AML-193 (cell line): ENCODE data around the gene MAP2K3.
"Not testable (repeated sequence)": the region's sequence is repeated elsewhere in the genome, so short reads cannot be mapped to it uniquely, and the experiment has no call there.

Experiments
- DNase-seq, 2 experiments: peaks; one replicate each; lab custom pipeline; 2025; lab: John Stamatoyannopoulos, UW

Gene MAP2K3

DNA sequence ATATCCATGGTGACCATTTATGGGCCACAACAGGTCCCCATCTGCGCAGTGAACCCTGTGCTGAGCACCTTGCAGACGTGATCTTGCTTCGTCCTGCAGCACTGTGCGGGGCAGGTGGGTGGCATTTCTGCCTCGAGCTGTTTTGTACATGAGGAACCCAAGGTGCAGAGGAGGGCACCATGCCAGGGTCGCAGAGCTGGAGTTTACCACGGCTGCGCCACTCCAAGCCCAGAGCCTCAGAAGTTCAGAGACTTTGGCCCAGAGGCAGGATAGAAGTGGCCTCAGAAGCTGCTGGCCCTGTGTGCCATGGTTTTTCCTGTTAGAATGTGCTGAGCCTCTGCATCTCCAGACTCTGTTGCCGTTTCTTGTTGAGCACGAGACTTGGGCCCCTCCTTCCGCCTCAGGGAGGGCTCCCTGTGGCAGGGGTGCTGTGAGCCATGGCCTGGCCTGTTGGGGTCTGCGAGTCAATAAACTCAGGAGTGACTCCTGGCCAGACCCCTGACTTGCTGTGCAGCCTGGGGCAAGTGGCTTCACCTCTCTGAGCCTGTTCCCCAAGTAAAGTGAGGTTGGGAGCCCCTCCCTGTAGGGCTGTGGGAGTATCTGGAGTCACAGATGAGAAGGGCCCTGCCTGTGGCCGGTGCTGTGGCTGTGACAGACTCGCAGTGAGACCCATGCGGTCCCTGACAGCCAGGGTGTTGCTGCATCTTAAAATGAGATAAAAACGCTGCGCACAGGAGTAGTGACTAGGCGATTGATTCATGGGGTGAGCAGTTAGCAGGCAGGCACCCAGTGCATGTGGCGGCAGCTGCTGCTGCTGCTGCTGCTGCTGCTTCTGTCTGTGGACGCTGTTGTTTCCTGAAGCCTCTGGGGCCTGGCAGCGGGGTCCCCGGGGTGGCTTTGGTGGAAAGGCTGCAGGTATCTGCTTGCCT lies 11.8 kb downstream of the MAP2K3 start:
- no peak for DNase-seq

GRCh38 chr17:21297026-21297520 lies 12.6 kb downstream of the MAP2K3 start:
- no peak for DNase-seq

DNA sequence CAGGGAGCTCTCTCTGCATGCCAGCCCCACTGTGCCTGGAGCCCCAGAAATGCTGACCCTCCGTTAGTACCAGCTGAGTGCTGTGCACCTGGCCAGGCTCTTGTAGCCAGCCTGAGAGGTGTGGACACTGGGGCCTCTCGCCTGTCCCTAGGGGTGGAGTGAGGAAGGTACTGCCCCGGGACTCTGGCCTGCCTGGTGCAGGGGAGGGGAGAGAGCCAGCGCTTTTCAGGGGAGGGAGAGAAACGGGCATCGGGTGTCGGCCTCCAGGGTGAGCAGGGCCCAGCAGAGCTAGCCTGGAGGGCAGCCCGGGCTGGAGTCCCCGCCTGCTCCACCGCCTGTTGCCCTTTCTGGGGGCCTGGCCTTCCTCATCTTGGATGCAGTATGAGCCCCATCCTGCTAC lies 13.1 kb downstream of the MAP2K3 start:
- no peak for DNase-seq

DNA sequence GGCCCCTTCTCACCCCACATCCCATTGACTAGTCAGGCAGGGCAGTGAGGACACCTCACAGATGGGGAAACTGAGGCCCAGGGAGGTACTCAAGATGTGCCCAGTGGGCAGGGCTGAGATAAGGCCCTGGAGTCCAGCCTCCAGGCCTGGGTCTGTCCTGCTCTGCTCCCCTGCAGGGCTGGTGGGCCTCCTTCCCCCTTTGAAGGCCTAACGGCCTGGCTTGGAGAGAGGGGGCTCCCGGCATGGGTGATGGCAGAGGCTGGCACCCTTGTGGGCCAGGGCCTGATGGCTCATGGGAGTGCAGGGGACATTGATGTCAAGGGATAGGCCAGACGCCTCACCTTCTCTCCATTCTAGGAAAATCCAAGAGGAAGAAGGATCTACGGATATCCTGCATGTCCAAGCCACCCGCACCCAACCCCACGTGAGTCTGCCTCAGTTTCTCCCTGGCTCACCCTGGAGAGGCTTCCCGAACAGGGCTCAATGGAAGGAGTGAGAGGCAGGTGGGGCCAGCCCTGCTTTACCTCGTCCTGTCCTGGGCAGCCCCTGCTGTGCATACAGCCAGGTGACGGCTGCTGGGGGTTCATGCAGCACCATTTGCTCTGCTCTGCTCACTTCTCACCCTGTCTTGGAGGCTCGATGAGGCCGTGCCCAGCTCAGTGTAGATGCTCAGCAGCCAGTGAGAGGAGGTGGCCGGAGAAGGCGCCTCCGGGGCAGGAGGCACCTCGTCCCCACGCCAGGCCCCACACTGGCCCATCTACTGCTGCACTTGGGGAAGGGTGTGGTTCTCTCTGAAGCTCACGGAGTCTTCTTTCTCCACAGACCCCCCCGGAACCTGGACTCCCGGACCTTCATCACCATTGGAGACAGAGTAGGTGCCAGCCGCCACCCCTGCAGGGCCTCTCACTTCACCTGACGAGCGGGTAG lies 13.8 kb downstream of the MAP2K3 start:
- no peak for DNase-seq

DNA sequence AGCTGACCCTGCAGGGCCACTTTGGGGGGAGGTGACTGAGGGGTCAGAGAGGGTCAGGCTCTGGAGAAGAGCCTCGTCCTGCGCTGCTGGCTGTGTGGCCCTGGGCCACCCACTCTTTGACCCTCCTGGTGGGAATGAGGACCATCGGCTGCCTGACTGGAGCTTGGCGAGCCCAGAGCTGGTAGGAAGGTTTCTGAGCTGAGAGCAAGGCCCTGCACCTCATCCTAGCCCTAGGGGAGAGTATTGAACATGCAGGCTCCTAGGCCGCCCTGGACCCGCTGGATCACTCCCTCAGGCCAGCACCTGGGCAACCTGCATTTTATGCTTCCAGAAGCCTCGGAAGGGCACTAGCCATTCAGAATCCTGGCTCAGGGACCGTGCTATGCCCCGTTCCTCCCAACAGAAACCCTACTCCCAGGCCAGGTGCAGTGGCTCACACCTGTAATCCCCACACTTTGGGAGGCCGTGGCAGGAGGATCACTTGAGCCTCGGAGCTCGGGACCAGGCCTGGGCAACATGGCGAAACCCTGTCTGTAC lies 14.5 kb downstream of the MAP2K3 start:
- DNase-seq = no peak

DNA sequence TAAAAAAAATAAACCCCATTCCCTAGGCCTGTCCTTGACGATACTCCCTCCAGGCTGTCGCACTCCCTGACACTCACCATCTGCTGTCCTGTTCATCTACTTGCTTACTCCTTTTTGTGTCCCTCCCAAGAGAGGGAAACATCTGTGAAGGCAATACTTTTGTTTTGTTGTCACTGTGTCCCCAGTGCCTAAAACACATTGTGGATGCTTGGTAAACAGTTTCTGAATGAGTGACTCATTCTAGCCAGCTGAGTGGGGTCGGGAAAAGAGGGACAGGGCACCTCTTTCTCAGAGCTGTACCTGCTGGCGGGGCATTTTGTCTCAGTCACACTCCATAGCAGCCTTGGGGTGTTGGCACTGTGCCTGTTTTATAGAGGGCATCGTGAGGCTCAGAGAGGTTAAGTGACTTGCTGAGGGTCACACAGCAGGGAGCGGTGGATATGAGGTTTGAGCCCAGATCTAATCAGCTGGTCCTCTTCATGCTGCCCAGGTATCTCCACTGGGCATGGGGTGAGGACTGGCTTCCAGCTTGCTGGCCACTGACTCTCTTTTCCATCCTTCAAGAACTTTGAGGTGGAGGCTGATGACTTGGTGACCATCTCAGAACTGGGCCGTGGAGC lies 15.6 kb downstream of the MAP2K3 start:
- DNase-seq = no peak

GRCh38 chr17:21300601-21301571 lies 16.4 kb downstream of the MAP2K3 start:
- DNase-seq = no peak

GRCh38 chr17:21301593-21302550 lies 17.4 kb downstream of the MAP2K3 start:
- no peak for DNase-seq

DNA sequence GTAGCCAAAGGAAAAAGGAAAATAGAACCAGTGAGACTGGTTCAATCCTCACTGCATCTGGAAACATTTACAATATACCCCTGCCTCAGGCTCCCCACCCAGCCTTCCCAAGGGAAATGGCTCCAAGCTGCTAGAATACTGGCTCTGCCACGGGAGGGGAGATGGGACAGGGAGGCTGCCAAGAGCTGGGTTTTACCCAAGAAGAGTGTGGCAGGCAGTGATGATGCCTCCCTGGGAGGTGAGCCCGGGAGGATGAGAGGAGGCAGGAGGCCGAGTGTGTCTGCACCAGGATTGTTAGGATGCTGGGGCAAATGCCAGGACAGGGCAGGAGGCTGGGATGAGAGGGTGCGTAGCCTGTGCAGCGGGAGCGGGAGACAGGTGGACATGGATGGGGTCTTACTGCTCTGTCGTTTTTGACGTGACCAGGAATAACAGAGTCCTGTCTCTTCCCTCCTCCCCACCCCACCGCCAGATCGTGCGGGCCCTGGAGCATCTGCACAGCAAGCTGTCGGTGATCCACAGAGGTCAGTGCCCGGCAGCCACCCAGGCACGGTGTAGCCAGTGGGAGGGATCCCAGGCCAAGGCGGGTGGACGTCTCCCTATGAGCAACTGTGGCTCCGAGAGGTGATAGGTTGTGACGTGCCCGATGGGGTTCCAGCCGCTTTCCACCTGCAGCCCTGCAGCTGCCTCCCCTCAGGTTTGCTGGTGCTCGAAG lies 18.4 kb downstream of the MAP2K3 start:
- DNase-seq = no peak

- DNase-seq = no peak
These were observed 19.0 kb downstream of the MAP2K3 start for GRCh38 chr17:21303441-21304065.

DNA sequence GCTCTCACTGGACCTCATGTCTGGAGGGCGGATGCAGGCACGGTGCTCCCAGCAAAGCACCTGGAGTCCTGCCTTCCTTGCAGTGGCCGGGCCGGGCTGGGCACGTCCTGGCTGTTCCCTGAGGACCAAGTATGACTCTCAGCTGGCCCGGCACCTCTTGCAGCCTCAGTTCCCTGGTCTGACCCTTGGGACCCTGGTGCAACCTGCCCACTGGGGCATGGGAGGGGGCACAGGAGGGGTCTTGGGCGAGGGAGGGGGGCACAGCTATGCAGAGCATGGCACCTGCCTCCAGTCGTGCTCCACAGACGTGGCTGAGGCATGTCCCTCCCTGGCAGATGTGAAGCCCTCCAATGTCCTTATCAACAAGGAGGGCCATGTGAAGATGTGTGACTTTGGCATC lies 19.6 kb downstream of the MAP2K3 start:
- DNase-seq = no peak

DNA sequence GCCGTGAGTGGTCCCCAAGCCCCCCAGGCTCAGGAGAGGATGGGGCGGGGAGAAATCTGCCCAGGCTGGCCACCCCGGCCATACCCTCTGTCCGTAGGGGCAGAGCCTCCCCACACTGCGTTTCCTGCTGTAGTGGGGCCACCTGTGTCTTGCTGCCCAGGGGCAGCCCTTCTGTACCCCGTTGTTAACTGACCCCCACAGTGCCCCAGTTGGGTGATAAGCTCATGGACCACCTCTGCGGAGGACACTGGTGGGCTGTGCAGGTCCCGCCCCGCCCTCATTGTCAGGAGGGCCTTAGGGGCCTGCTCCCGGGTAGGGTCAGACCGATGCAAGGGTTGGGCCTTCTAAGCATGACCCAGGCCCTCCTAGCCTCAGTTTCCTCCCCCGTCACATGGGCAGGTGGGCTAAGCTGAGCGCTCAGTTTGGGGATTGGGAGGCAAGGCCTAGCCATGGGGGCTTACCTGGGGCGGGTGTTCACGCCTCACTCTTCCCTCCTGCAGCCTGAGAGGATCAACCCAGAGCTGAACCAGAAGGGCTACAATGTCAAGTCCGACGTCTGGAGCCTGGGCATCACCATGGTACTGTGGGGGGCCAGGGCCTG lies 20.1 kb downstream of the MAP2K3 start:
- not testable (repeated sequence) for DNase-seq

- DNase-seq = not testable (repeated sequence)
These were observed 21.1 kb downstream of the MAP2K3 start for GRCh38 chr17:21305431-21306180.

DNA sequence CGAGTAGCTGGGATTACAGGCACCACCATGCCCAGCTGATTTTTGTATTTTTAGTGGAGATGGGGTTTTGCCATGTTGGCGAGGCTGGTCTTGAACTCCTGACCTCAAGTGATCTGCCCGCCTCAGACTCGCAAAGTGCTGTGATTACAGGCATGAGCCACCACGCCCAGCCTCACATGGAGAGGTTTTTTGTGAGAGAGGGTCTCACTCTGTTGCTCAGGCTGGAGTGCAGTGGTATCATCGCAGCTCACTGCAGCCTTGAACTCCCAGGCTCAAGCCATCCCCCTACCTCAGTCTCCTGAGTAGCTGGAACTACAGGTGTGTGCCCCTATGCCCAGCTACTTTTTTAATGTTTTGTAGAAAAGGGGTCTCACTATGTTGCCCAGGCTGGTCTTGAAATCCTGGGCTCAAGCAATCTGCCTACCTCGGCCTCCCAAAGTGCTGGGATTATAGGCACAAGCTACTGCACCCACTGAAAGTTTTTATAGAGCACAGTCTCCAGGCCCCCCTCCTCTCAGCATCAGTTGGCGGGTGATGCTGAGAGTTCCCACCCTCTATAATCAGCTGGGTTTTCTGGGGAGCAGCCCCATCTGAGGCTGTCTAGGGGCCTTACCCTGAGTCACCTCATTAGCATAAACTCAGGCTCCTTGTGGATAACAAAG lies 22.2 kb downstream of the MAP2K3 start:
- not testable (repeated sequence) for DNase-seq

DNA sequence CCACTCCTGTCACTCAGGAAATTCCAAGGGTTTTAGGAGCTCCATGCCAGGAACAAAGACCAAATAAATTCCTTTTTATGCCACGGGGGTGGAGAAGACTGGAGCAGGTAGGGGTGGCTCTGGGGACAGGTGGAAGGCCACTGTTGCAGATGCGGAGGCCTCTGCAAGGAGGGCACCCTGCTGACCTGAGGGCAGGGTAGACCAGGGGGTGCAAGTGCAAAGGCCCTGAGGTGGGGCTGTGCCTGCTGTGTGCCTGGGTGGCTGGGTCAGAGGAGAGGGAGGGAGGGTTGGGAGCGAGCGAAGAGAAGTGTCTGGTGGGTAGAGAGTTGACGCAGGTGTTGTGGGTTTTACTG lies 22.7 kb downstream of the MAP2K3 start:
- DNase-seq = not testable (repeated sequence)

- not testable (repeated sequence) for DNase-seq
These were observed 24.4 kb downstream of the MAP2K3 start for GRCh38 chr17:21308931-21309381.
